Measurements from ENCODE around the gene USP6.
"Not testable (repeated sequence)": the region's sequence is repeated elsewhere in the genome, so short reads cannot be mapped to it uniquely, and the experiment has no call there.

USP6 gene

DNA sequence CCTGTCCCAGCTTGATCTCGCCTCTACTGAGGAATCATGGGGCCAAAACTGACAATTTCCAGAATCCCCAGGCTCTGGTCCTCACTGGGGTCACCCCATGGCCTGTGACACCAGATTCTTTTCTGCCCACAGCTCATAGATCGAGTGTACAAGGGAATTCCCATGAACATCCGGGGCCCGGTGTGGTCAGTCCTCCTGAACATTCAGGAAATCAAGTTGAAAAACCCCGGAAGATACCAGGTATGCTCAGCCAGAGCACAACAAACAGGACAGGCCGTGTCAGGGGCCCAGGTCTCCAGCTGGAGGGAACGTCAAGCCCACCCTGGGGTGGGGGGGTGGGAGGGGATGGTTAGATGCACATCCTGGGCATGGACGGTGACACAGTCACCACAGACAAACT is 17.5 kb downstream of the USP6 start:
- ATAC-seq (replicated peaks; ENCODE audit: extremely low read depth, poor library complexity, severe bottlenecking), result no peak
- Mint-ChIP-seq H3K36me3 (ENCODE audit: insufficient read depth) (no peaks in the 10 kb centered on the region), H3K4me1 (no peaks in the 10 kb centered on the region), H3K9me3 (no peaks in the 10 kb centered on the region), H3K27me3 (no peaks in the 10 kb centered on the region), H3K27ac (ENCODE audit: low read depth) (no peak overlapping the region), H3K4me3 (no peak overlapping the region)
- DNase-seq (ENCODE audit: low spot score in 2 of 2), result no peak

DNA sequence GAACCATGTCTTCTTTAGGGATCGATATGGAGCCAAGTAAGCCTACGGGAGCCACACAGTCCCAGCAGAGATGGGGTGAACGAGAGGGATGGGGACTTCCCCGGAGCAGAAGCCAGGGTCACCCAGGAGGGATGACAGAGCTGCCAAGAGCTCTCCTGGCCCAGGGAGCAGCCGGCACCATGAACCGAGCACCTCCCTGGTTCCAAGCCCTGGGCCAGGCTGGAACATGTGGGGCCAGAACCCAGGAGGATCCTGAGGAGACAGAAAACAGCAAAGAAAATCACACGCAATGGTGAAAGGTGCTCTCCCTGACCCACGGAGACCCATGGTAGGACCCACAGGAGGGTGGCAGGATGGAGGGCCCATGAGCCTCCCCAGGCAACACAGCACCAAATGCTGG is 18.1 kb downstream of the USP6 start:
- not testable (repeated sequence) for H3K27ac Mint-ChIP-seq (ENCODE audit: low read depth); H3K9me3 Mint-ChIP-seq; H3K4me1 Mint-ChIP-seq

DNA sequence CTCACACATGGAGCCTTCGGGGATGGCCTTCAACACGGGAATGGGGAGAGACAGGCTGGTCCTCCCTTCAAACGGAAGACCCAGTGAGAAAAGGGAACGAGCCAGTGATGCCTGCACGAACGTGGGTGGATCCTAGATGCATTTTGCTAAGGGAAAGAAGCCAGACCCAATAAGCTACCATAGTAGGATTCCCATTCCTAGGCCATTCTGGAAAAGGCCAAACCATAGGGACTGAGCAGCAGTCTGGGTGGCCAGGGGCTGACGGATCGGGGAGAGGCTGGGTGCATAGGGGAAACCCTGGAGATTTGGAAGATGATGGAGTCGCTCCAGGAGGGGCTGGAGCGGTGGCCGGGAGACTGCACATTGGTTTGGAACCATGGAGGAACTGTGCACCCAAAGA is 18.7 kb downstream of the USP6 start:
- not testable (repeated sequence) for H3K36me3 Mint-ChIP-seq (ENCODE audit: insufficient read depth); DNase-seq (ENCODE audit: low spot score in 2 of 2); H3K27me3 Mint-ChIP-seq; H3K9me3 Mint-ChIP-seq; H3K4me3 Mint-ChIP-seq; H3K4me1 Mint-ChIP-seq; H3K27ac Mint-ChIP-seq (ENCODE audit: low read depth); ATAC-seq (replicated peaks; ENCODE audit: extremely low read depth, poor library complexity, severe bottlenecking)

More for the DNA sequence above, 18.1 kb downstream of the USP6 start:
- not testable (repeated sequence) for H3K36me3 Mint-ChIP-seq (ENCODE audit: insufficient read depth); DNase-seq (ENCODE audit: low spot score in 2 of 2); ATAC-seq (replicated peaks; ENCODE audit: extremely low read depth, poor library complexity, severe bottlenecking); H3K4me3 Mint-ChIP-seq; H3K27me3 Mint-ChIP-seq

DNA sequence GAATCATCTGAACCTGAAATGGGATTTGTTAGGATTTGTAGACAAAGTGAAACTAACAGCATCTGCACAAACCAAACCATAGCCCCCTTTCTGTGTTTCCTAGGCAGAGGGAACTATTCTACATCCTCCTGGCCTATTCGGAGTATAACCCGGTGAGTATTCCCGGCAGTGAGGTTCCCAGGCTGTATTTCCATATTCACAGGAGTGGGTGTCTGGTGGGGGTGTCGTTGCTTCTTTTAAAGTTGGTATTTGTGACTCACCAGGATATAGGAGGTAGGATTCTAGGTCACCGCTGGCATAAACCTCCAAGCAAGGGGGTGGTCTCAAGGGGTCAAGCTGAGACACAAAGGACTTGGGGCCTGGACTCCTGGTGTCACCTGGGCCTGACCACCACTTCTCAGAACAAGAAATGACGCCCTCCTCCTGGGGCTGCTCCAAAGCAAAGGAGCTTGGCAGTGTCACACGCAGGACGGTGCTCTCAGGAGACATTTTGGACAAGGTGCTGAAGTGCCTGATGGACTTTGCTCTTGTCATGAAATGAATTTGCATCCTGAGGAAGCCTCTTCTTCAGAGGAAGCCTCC is 19.4 kb downstream of the USP6 start:
- H3K36me3 Mint-ChIP-seq (ENCODE audit: insufficient read depth); H3K4me1 Mint-ChIP-seq; H3K27ac Mint-ChIP-seq (ENCODE audit: low read depth); H3K9me3 Mint-ChIP-seq; DNase-seq (ENCODE audit: low spot score in 2 of 2); ATAC-seq (replicated peaks; ENCODE audit: extremely low read depth, poor library complexity, severe bottlenecking); H3K4me3 Mint-ChIP-seq; H3K27me3 Mint-ChIP-seq: not testable (repeated sequence)

DNA sequence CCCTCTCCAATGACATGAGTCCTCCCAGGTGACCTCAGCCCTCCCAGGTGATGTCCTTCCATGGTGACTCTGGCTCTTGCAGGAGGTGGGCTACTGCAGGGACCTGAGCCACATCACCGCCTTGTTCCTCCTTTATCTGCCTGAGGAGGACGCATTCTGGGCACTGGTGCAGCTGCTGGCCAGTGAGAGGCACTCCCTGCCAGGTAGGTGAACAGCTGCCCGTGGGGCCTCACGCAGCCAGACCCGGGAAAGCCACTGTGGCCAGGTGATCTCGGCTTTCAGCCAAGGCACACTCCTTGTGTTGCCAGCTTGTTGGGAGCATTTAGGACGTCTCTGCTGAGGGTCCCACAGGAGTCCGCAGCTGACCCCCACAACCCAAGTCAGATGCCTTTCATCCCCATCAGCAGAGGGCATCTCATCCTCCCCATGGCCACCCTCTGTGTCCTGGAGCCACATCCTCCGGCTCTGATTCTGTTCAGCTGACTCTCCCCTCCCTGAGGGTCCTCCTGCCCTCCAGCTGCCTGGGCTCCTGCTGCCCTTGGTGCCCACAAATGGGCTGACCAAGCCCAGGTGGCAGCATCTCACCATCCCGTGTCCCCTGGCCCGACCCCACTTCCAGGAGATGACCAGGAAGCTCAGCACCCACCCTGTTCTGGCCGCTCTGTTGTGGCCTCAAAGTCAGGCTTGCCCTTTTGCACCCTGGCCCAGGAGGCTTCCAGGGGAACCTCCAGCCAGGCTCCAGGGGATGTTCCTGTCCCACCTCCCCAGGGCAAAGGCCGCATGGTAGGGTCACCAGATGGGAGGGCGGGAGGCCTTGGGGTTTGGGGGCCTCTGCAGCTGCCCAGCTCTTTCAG is 20.1 kb downstream of the USP6 start:
- Mint-ChIP-seq H3K36me3 (ENCODE audit: insufficient read depth) (no peaks in the 10 kb centered on the region), H3K9me3 (no peaks in the 10 kb centered on the region), H3K27me3 (no peaks in the 10 kb centered on the region), H3K4me3 (no peak overlapping the region), H3K4me1 (no peaks in the 10 kb centered on the region), H3K27ac (ENCODE audit: low read depth) (no peak overlapping the region)
- DNase-seq (ENCODE audit: low spot score in 2 of 2), result no peak
- ATAC-seq (replicated peaks; ENCODE audit: extremely low read depth, poor library complexity, severe bottlenecking), result no peak

DNA sequence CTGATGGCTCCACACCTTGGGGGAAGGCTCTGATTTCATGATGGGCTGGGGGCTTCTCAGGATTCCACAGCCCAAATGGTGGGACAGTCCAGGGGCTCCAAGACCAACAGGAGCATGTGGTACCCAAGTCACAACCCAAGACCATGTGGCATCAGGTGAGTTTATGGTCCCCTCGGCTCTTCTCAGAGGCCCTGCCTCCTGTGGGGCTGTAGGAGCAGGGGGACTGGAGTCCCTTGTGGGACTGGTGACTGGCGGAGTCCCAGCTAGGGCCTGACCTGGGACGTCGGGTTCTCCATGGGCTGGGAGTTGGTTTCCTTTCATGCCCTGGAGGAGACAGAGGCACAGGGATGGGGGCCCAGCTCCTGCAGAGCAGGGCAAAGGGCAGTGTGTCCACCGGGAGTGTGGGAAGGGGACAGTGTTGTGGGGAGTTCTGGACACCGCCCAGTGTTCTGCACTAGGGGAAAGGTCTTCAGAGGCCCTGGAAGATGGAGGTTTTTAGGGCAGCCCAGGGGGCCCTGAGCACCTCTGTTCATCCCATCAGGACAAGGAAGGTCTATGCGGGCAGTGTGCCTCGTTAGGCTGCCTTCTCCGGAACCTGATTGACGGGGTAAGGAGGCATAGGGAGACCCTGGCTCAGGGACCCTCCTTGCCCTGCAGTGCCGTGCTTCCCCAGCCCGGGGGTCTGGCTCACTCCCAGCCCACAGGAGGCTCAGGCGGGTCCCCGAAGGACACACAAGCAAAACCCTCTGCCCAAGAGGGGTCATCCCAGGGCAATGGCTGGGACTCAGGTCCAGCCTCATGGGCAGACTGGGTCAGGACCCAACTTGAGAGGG is 21.0 kb downstream of the USP6 start:
- DNase-seq (ENCODE audit: low spot score in 2 of 2); H3K27me3 Mint-ChIP-seq; H3K27ac Mint-ChIP-seq (ENCODE audit: low read depth); H3K4me3 Mint-ChIP-seq; ATAC-seq (replicated peaks; ENCODE audit: extremely low read depth, poor library complexity, severe bottlenecking); H3K9me3 Mint-ChIP-seq; H3K4me1 Mint-ChIP-seq; H3K36me3 Mint-ChIP-seq (ENCODE audit: insufficient read depth): not testable (repeated sequence)

DNA sequence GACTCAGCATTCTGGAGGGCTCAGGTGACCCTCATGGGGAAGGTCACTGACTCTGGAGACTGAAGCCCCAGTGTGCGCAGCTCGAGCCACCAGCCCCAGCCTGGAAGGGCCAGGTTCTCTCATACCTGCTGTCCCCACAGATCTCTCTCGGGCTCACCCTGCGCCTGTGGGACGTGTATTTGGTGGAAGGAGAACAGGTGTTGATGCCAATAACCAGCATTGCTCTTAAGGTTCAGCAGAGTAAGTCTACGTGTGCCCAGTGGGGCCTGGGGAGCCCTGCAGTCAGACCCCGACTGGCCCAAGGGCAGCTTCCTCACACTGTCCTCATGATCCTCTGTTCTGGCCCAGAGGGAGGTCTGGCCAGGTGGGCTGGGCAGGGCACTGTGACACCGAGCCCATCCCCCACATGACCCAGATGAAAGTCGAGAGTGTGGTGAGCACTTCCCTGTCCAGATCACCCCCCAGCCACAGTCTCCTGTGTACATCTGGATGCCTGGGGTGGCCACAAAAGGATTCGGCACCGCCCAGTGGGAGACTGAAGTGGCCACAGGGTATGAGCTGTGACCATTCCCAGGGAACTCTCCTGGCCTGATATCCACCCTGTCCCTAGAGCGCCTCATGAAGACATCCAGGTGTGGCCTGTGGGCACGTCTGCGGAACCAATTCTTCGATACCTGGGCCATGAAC is 21.8 kb downstream of the USP6 start:
- H3K4me3 Mint-ChIP-seq; H3K36me3 Mint-ChIP-seq (ENCODE audit: insufficient read depth); H3K27ac Mint-ChIP-seq (ENCODE audit: low read depth); ATAC-seq (replicated peaks; ENCODE audit: extremely low read depth, poor library complexity, severe bottlenecking); H3K9me3 Mint-ChIP-seq; DNase-seq (ENCODE audit: low spot score in 2 of 2); H3K4me1 Mint-ChIP-seq; H3K27me3 Mint-ChIP-seq: not testable (repeated sequence)

DNA sequence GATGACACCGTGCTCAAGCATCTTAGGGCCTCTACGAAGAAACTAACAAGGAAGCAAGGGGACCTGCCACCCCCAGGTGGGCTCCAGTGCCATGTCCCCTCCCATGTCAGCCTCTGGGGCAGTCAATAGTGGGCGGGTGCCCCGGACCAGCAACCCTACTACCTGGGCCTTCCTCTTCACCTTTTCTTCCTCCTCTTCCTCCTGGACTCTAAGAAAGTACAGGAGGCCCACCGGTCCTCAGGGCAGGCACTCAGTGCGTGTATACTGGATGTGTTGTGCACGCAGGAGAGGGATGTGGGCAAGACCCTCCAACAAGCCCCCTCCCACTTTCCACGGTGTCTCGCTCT is 22.3 kb downstream of the USP6 start:
- not testable (repeated sequence) for H3K27me3 Mint-ChIP-seq; DNase-seq (ENCODE audit: low spot score in 2 of 2)

DNA sequence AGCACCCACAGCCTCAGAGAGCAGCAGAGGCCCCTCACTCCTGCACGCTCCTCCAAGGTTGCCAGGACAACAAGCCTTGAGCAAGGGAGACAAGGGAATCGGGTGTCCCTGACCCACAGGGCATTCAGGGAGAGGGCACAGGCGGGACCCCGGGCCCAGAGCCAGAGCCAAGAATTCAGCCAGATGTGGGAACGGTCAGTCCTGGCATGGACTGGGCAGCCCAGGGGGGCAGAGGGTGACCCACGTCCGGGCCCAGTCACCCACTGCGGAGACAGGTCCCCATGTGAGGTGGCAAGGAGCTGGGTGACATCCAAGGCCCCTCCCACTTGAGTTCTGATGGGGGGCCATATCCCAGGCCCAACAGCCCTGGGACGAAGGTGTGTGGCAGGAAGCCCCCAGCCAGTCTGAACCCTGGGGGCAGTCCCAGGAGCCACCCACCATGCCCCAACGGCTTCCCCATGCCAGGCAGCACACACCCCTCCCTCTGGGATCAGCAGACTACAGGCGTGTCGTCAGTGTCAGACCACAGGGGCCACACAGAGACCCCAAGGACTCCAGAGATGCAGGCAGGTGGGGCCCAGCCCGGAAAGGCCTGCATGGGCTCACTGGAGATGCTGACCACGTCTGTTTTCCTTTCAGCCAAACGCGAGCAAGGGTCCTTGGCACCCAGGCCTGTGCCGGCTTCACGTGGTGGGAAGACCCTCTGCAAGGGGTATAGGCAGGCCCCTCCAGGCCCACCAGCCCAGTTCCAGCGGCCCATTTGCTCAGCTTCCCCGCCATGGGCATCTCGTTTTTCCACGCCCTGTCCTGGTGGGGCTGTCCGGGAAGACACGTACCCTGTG is 23.0 kb downstream of the USP6 start:
- Mint-ChIP-seq H3K27ac (ENCODE audit: low read depth) (no peak overlapping the region), H3K36me3 (ENCODE audit: insufficient read depth) (no peaks in the 10 kb centered on the region), H3K4me1 (no peaks in the 10 kb centered on the region), H3K27me3 (no peaks in the 10 kb centered on the region), H3K9me3 (no peaks in the 10 kb centered on the region), H3K4me3 (no peak overlapping the region)
- DNase-seq (ENCODE audit: low spot score in 2 of 2), result no peak
- no peak for ATAC-seq (replicated peaks; ENCODE audit: extremely low read depth, poor library complexity, severe bottlenecking)

More for the DNA sequence above, 22.3 kb downstream of the USP6 start:
- not testable (repeated sequence) for H3K4me3 Mint-ChIP-seq; ATAC-seq (replicated peaks; ENCODE audit: extremely low read depth, poor library complexity, severe bottlenecking); H3K36me3 Mint-ChIP-seq (ENCODE audit: insufficient read depth); H3K27ac Mint-ChIP-seq (ENCODE audit: low read depth); H3K9me3 Mint-ChIP-seq; H3K4me1 Mint-ChIP-seq

DNA sequence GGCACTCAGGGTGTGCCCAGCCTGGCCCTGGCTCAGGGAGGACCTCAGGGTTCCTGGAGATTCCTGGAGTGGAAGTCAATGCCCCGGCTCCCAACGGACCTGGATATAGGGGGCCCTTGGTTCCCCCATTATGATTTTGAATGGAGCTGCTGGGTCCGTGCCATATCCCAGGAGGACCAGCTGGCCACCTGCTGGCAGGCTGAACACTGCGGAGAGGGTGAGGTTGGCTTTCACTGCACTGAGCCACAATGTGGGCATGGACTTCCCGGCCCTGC is 23.6 kb downstream of the USP6 start:
- ATAC-seq (replicated peaks; ENCODE audit: extremely low read depth, poor library complexity, severe bottlenecking), result no peak
- no peaks in the 10 kb centered on the region for H3K4me1 Mint-ChIP-seq
- no peak for DNase-seq (ENCODE audit: low spot score in 2 of 2)
- no peaks in the 10 kb centered on the region for H3K27me3 Mint-ChIP-seq
- H3K4me3 Mint-ChIP-seq, result no peak overlapping the region
- H3K27ac Mint-ChIP-seq (ENCODE audit: low read depth), result no peak overlapping the region
- H3K36me3 Mint-ChIP-seq (ENCODE audit: insufficient read depth), result no peaks in the 10 kb centered on the region
- H3K9me3 Mint-ChIP-seq, result no peaks in the 10 kb centered on the region

DNA sequence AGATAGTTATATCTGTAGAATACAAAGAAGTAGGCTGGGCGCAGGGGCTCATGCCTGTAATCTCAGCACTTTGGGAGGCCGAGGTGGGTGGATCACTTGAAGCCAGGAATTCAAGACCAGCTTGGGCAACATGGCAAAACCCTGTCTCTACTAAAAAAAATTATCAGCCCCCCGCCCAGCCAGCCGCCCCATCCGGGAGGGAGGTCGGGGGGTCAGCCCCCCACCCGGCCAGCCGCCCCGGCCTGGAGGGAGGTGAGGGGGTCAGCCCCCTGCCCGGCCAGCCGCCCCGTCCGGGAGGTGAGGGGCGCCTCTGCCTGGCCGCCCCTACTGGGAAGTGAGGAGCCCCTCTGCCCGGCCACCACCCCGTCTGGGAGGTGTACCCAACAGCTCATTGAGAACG is 27.0 kb downstream of the USP6 start:
- H3K4me1 Mint-ChIP-seq; H3K27ac Mint-ChIP-seq (ENCODE audit: low read depth); H3K36me3 Mint-ChIP-seq (ENCODE audit: insufficient read depth); DNase-seq (ENCODE audit: low spot score in 2 of 2); H3K9me3 Mint-ChIP-seq; ATAC-seq (replicated peaks; ENCODE audit: extremely low read depth, poor library complexity, severe bottlenecking); H3K4me3 Mint-ChIP-seq: not testable (repeated sequence)
- H3K27me3 Mint-ChIP-seq, result peaks cover 16% of the 10 kb centered on the region

DNA sequence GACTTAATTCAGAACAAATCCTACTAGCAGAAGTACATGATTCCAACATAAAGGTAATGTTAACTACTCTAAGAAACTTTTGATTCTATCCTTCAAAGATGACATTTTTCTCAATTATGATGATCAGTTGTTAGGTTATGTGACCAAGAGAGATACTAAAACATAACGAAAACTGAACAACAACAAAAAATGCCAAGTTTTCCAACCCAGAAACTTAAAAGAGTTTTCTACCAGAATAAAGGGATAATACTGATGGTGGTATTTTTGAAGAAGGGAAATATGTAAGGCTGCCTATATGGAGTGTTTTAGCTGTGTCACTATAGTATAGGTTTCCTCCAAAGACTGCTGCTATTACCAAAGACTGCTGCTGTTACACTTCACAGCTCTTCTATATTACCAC is 30.3 kb downstream of the USP6 start:
- H3K4me3 Mint-ChIP-seq; H3K27ac Mint-ChIP-seq (ENCODE audit: low read depth); H3K4me1 Mint-ChIP-seq; ATAC-seq (replicated peaks; ENCODE audit: extremely low read depth, poor library complexity, severe bottlenecking); H3K36me3 Mint-ChIP-seq (ENCODE audit: insufficient read depth); H3K9me3 Mint-ChIP-seq; DNase-seq (ENCODE audit: low spot score in 2 of 2): not testable (repeated sequence)
- H3K27me3 Mint-ChIP-seq, result peaks cover 22% of the 10 kb centered on the region

Measured in central memory CD8-positive, alpha-beta T cell (primary cell).